ENCODE data around the gene MYO18A.

DNA sequence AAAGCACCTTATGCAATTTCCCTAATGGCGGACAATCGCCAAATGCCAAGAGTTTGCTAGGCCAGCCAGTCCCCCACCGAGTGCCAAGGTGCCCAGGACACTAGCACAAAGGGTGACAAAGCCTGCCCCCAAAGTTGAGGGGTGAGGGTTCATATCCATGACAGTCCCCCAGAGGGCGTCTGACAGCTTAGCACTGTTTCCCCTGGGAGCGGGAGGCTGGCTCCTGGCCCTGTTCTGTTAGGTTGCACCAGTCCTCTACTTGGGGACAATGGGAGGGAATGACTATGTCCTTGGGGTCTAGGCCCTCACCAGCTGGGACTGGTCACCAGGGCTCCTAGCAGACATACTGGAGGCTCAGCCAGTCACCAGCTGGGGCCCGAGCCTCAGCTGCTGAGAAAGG, 66.9 kb downstream of the MYO18A start:
- TF ChIP-seq, protein P1, sequence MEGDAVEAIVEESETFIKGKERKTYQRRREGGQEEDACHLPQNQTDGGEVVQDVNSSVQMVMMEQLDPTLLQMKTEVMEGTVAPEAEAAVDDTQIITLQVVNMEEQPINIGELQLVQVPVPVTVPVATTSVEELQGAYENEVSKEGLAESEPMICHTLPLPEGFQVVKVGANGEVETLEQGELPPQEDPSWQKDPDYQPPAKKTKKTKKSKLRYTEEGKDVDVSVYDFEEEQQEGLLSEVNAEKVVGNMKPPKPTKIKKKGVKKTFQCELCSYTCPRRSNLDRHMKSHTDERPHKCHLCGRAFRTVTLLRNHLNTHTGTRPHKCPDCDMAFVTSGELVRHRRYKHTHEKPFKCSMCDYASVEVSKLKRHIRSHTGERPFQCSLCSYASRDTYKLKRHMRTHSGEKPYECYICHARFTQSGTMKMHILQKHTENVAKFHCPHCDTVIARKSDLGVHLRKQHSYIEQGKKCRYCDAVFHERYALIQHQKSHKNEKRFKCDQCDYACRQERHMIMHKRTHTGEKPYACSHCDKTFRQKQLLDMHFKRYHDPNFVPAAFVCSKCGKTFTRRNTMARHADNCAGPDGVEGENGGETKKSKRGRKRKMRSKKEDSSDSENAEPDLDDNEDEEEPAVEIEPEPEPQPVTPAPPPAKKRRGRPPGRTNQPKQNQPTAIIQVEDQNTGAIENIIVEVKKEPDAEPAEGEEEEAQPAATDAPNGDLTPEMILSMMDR (IDR thresholded peaks at IDR 0.05), result no peak
- no peak for TF ChIP-seq POLR2A (IDR thresholded peaks at IDR 0.05)

Measured in uterus (tissue), 2 donors.